CMK (cell line): Measurements from ENCODE around the gene VWF.

Experiments used
- DNase-seq: peaks from one replicate; pipeline ENCODE4 v3.0.0-alpha.2; 2010; ENCODE audit warnings: low read depth

VWF gene

GRCh38 chr12:5910790-5911548 lies 213.5 kb downstream of the VWF start:
- no peak for DNase-seq

- DNase-seq, result no peak
Observed at GRCh38 chr12:5909560-5909959, 214.9 kb downstream of the VWF start.

GRCh38 chr12:5908251-5908650 lies 216.2 kb downstream of the VWF start:
- DNase-seq, result no peak

- DNase-seq, result no peak
Observed at GRCh38 chr12:5907807-5908206, 216.7 kb downstream of the VWF start.

DNA sequence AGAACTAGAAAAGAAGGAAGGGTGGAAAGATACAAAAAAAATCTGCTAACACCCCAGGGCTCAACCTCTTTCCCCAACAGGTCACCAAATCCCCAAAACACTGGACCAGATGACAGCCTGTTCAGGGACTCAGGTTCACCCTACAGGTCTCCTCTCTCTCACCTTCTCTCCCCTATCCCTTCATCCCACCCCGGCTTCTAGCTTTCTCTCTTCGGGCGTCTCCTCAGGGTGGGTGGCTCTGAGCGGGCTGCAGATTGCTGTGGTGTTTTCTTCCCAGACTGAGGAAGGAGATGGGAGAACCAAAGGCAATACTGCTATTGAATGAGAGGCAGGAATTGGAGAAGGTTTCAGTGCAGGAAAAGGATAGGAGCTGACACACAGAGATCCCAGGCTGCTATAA lies 218.7 kb downstream of the VWF start:
- no peak for DNase-seq

- no peak for DNase-seq
Observed at GRCh38 chr12:5904969-5905368, 219.5 kb downstream of the VWF start.

- no peak for DNase-seq
Observed at GRCh38 chr12:5904441-5904840, 220.0 kb downstream of the VWF start.

DNA sequence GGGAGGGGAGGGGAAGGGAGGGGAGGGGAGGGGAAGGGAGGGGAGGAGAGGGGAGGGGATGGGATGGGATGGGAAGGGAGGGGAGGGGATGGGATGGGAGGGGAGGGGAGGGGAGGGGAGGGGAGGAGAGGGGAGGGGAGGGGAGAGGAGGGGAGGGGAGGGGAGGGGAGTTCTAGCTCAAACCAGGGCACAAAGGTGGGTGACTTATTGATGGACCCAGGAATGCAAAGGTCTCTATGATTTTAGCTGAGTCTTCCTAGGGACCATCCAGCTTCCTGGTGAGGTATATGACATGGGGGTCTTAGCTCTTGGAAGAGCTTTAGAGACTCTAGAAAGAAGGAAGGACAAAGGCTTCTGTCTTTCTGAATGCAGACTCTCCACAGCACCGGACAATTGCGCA lies 221.7 kb downstream of the VWF start:
- no peak for DNase-seq

GRCh38 chr12:5901416-5901815 lies 223.1 kb downstream of the VWF start:
- DNase-seq, result no peak

- DNase-seq, result no peak
Observed at GRCh38 chr12:5900533-5901205, 223.8 kb downstream of the VWF start.

GRCh38 chr12:5900076-5900475 lies 224.4 kb downstream of the VWF start:
- no peak for DNase-seq

GRCh38 chr12:5899675-5900074 lies 224.8 kb downstream of the VWF start:
- DNase-seq, result no peak

DNA sequence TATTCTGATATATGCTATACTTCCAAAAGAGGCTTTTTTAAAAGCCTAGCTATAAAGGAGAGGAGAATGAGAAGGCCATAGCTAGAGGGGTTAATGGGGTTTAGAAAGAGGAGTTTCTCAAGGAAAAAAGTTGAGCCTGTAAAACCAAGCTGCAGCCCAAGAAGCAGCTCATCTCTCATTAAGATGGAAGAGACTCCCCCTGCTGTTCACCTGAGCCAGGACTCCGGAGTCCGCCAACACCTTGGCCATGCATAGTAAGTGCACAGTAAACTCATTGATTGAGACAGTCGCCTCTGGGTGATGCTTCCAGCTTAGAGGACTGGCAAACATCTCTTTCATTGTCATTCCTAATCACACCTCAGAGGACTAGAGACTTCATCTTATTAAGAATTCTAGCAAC lies 225.6 kb downstream of the VWF start:
- no peak for DNase-seq
